ENCODE results near the gene TSPAN9.

DNA sequence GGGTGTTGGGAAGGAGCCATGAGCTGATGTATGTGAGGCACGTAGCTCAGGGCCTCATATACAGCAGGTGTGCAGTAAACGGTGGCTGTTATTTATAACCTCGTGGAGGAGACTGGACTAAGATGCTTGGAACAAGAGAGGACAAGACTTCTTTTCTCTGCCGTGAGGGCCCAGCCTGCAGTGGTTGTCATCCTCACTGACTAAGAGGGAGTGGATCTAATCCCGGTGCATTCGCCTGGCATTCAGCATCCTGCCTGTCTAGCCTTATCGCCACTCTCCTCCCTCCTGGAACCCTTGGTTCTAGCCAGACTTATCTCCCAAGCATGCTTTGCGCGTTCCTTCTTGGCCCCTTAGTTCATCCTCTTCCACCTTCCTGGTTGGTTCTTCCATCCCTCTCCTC lies 3.9 kb downstream of the TSPAN9 start:
- TF ChIP-seq, protein P1, sequence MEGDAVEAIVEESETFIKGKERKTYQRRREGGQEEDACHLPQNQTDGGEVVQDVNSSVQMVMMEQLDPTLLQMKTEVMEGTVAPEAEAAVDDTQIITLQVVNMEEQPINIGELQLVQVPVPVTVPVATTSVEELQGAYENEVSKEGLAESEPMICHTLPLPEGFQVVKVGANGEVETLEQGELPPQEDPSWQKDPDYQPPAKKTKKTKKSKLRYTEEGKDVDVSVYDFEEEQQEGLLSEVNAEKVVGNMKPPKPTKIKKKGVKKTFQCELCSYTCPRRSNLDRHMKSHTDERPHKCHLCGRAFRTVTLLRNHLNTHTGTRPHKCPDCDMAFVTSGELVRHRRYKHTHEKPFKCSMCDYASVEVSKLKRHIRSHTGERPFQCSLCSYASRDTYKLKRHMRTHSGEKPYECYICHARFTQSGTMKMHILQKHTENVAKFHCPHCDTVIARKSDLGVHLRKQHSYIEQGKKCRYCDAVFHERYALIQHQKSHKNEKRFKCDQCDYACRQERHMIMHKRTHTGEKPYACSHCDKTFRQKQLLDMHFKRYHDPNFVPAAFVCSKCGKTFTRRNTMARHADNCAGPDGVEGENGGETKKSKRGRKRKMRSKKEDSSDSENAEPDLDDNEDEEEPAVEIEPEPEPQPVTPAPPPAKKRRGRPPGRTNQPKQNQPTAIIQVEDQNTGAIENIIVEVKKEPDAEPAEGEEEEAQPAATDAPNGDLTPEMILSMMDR (IDR thresholded peaks at IDR 0.05; ENCODE audit: insufficient read depth, low read length, poor library complexity, severe bottlenecking): no peak
- no peak for TF ChIP-seq EZH2phosphoT487 (conservative IDR thresholded peaks at IDR 0.05; ENCODE audit: low read length)

All from SU-DHL-6 (cell line).